Activated CD8-positive, alpha-beta memory T cell treated with anti-CD3 and anti-CD28 coated beads, Interleukin-2, amount 50 U/mL, for 24 hours (primary cell): Measurements from ENCODE around the gene KNDC1.

Source experiments
- DNase-seq: peaks from one replicate; pipeline ENCODE4 v3.0.0-alpha.2; 2020; ENCODE audit errors: extremely low read depth

Gene KNDC1

DNA sequence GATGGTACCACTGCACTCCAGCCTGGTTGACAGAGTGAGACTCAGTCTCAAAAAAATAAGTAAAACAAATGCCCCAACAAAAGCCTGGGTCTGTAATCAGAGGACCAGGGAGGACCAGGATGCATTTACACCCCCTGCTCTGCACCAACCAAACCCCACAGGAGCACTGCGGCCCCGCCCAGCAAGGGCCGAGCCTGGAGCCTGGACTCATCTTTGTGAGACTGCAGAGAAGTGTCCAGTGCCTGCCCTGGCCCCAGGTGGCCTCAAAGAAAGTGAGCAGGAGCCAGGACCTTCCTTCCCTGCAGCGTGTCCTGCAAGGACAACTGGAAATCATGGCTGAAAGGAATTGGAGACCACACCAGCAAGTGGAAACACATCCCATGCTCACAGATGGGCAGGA, 31.6 kb downstream of the KNDC1 start:
- no peak for DNase-seq

DNA sequence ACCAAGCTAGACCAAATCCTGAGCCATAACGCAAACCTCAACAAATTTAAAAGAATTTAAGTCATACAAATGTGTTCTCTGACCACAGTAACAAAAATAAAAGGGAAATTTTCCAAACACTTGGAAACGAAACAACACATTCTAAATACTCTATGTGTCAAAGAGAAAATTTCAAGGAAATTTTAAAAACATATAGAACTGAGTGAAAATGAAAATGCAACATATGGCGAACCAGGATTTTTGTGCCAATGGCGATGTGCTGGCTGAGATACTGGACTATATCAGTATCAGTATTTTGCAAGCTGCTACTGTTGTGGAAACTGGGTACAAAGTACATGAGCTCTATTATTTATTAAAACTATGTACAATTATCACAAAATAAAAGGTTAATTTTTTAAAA, 34.1 kb downstream of the KNDC1 start:
- no peak for DNase-seq

DNA sequence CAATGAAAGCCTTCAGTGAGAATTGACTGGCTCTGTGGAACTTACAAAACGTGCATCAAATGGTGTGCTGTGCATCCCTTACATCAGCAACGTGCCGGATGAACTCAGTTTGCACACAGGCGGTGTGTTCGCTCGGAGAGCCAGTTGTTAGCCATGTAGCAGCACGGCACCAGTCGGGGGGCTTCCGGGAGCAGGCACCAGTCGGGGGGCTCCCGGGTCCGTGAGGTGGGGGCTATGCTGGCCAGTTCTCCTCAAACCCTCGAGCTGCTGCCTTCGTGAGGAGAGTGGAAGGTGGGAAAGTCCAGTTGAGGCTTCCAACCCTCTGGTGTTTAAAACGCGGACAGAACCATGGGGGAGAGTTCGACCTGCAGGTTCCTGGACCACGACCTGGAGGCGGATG, 35.1 kb downstream of the KNDC1 start:
- no peak for DNase-seq

DNA sequence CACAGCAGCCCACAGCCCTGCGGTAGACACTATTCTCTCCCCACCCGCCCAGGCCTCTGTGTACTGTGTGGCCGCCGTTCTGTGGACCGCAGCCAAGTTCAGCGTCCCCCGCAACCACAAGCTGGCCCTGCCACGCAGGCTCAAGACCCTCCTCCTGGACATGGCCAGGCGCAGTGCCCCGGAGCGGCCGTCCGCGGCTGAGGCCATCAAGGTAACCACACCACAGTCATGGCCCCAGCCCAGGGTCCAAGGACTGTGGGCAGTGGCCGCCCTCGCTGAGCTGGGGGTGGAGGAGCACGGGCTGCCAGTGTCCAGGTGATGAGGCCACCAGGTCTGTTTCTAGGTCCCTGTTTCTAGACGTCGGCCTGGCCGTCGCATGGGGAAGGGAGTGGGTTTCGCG, 35.6 kb downstream of the KNDC1 start:
- DNase-seq: no peak

DNA sequence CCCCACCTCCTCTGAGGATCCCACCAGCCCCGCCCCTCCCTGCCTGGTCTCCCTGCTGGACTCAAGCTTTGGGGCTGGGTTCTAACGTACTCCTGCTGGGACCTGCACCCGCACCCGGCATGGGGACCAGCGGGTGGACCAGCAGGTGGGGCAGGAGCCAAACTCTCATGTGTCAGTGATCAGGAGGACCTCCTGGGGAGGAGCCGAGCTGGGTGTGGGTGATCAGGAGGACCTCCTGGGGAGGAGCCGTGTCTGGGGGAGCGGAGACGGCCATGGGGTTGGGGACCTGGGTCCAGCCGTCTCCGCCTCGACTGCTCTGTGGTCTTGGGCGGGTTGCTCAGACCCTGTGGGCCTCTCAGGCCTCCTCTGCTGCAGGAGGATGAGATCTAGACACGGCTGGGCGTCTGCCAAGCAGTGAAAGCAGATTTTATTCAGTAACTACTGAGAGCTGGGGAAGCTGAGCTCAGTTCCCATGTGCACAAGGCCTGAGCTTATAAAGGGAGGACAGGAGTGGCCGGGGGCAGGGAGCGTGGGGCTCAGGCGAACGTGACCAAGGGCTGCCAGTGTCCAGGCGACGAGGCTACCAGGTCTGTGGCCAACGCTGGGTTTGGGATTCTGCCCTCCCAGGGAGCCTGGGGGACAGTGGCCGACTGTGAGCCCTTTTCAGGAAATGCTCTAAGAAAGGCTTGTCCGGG, 36.3 kb downstream of the KNDC1 start:
- DNase-seq: no peak

DNA sequence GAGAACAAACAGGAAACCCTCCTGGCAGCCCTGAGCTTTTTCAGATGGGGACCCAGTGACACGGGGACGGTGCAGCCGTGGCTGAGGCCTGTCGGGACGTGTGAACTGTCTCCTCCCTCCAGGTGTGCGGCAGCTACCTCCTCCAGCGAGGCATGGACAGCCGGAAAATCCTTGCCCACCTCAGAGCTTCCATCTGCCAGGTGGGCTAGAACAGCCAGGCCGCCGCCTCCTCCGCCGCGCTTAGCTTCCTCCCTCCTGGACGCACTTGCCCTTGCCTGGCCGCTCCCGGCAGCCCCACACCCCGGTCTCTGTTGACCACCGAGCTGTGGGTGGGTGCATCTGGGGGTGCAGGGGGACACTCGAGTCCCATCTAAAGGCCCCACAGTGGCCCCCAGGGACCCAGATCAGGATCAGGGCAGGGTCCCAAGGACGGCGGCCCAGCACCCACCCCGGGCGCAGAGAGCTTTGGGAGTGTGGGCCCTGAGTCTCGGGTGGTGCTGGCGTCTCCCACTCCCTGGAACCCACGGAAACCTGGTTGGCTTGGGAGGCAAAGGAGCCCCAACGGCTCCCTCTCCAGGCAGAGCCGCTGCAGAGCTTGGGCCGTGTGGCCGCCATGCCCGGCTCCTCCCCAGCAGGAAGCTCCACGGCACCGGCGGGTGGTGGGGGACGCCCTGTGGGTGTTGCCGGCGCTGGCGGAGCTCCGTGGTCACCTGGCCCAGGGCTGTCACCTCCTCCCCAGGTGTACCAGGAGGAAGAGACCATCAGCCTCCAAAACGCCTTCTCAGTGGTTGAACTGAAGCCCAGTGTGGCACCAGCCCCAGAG, 37.1 kb downstream of the KNDC1 start:
- DNase-seq: no peak

DNA sequence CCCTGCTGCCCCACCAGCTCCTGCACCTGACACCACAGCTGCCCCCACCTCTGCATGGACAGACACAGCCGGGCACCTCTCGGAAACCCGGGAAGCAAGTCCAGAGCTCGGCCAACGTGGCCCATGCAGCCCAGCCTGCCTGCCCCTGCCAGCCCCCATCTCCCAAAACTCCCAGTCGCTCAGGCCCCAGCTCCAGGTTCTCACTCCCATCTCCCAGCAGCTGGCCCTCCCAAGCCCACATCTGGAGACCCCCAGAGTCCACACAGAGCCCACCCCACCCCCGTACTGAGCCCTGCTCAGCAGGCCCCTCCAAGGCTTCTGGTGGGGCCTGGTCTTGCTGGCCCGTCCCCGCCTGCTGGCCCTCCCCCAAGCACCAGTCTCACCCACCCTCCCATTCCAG, 37.8 kb downstream of the KNDC1 start:
- DNase-seq: no peak

DNA sequence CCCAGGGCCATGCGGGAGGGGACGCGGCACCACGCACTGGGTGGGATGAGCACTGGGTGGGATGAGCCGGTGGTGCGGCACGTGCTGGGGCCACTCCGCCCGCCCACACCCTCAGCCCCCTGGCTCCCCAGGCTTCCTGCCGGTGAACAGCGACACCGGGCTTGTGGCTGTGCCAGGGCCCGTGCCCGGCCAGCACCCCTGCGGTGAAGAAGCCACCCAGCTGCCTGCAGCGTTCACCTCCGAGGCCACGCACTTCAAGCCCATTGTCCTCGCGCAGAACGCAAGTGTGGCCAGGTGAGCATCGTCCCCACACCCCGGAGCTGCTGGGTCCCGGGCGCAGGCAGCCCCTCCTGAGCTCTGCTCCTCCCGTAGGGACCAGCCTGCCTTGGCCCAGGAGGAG, 38.2 kb downstream of the KNDC1 start:
- DNase-seq: no peak

DNA sequence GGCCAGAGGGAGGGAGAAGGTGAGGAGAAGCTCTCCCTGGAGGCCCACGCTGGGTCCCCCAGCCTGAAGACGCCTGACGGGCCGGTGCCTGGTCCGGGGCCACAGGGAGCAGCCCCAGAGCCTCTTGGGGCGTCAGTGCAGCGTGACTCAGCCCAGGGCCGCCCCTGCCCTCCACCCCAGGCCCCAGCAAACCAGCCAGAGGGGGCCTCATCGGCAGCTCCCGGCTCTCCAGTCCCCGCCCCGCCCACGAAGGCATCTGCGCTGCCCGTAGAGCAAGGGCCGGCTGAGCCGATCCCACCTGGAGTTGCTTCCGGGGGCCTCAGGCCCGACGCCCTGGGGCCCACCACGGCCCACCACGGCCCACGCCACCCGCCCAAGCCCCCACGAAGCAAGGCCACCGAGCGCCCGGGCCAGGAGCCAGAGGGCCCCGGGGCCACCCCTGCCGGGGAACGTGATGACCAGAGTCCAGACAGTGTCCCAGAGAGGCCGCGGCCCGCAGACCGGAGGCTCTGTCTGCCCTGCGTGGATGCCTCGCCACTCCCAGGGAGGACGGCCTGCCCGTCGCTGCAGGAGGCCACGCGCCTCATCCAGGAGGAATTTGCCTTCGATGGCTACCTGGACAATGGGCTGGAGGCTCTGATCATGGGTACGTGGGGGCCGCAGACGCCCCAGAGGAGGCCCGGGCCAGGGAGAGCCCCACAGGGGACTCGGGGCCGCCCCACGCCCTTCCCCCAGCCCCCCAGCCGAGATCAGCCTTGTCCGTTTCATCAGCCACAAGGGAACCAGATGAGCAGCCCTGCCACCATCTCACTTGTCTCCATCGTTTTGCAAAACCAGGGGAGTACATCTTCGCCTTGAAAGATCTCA, 38.8 kb downstream of the KNDC1 start:
- DNase-seq: no peak

DNA sequence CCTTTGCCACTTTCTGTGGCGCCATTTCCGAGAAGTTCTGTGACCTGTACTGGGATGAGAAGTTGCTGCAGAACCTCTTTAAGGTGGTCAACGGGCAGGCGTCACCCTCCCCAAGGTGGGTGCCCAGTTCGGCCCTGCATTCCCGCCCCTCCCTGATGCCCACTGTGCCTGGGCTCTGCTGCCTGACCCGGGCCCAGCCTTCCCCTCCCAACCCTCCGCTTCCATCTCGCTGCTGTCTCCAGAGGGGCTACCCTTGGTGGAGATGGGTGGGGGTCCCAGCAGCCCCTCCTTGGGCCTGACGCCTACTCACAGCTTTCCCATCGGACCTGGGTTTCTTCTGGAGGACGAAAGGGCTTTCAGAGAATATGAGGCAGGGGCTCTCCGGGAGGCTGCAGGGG, 39.5 kb downstream of the KNDC1 start:
- no peak for DNase-seq

DNA sequence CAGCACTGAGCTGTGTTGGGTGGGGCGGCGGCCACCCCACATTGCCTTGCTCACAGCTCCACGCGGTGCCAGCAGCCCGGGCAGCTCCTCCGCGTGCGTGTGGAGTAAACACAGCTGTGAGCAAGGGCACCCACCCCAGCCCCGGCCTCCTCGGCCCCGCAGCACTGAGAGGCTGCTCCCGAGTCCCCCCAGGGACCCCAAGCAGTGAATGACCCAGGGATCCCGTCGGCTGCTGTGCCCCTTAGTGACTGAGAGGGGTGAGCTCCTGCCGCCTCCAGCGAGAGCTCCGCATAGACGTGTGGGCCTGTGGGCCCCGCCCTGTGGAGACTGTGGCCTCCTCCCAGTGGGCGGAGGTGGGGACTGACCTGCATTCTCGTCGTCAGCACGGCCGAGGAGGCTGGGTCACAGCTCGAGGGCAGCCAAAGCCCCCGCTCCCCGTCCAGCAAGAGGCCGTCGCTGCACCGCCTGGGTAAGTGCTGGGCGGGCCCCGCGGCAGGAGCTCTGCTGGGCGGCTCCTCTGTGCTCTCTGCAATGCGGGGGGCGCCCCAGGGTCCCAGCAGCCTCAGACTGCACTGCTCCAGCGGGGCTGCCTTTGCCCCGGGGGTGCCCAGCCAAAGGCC, 40.1 kb downstream of the KNDC1 start:
- no peak for DNase-seq

DNA sequence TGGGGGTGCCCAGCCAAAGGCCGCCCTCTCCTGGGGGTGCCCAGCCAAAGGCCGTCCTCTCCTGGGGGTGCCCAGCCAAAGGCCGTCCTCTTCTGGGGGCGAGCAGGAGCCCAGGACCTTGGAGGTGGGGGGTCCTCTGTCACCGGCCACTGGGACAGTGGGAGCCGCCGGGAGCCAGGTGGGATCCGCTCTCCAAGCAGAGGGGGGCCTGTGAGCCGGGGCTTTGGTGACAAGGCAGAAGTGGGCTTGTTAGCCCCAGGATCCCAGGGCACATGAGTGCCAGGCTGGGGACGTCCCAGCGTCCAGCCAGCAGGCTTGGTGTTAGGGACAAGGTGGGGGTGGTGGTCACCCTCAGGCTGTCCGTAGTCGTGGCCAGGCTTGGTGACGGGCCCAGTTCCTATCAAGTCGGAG, 40.6 kb downstream of the KNDC1 start:
- no peak for DNase-seq

DNA sequence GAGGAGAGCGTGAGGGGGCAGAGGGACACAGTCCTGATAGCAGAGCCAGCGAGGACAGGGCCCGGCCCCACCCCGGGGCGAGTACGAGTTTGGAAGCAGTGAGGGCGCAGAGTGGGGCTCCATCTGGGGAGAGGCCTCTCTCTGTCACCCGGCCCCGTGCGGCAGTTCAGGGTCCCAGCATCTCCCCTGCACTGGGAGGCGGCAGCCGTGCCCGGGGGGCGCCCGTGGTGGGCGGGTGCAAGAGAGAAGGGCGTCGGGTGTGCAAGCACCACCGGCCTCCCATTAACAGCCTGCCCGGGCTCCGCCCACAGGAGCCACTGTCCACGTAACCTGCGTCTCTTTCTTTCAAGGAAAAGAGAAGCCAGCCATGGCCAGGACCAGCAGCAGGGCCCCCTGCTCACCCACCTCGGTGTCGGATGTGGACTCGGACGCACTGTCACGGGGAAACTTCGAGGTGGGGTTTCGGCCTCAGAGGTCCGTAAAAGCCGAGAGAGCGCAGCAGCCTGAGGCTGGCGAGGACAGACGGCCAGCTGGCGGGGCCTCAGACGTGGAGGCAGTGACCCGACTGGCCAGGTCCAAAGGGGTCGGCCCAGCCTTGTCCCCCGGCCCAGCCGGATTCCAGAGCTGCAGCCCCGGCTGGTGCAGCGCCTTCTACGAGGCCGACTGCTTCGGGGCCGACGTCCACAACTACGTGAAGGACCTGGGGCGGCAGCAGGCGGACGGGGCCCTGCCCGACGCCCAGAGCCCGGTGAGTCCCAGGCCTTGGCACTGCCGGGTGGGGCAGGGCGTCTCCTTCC, 41.3 kb downstream of the KNDC1 start:
- no peak for DNase-seq

DNA sequence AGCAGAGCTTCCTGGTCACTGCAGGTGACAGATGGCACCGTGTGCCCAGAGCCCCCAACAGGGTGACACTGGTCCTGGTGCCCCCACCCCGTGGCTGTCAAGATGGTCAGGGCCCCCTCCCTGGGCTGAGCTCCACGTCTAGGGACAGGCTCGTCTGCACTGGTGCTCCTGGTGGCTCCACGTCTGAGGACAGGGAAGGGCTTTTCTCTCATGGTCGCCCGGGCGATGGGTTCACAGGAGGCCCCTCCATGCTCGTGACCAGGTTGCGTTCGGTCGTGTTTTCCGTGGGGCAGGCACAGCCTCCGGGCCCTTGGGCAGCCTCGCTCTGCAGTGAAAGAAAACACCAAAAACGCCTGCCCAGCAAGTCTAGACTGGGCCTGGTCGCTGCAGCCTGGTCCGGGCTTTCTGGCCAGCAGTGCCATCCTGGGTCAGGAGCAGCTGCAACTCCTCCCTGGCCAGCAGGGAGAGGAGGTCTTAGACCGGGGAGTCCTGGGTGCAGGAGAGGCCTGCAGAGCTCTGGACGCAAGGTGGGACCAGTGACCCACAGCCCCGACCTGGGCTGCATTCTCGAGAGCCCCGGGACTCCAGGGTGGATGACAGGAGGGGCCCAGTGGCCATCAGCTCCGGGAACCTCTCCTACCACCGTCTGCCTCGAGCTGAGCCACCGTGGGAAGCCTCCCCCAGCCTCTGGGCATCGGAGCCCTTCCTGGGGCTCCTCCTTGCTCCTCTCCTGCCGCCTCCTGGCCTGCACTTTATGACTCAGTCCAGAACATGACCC, 42.1 kb downstream of the KNDC1 start:
- no peak for DNase-seq

DNA sequence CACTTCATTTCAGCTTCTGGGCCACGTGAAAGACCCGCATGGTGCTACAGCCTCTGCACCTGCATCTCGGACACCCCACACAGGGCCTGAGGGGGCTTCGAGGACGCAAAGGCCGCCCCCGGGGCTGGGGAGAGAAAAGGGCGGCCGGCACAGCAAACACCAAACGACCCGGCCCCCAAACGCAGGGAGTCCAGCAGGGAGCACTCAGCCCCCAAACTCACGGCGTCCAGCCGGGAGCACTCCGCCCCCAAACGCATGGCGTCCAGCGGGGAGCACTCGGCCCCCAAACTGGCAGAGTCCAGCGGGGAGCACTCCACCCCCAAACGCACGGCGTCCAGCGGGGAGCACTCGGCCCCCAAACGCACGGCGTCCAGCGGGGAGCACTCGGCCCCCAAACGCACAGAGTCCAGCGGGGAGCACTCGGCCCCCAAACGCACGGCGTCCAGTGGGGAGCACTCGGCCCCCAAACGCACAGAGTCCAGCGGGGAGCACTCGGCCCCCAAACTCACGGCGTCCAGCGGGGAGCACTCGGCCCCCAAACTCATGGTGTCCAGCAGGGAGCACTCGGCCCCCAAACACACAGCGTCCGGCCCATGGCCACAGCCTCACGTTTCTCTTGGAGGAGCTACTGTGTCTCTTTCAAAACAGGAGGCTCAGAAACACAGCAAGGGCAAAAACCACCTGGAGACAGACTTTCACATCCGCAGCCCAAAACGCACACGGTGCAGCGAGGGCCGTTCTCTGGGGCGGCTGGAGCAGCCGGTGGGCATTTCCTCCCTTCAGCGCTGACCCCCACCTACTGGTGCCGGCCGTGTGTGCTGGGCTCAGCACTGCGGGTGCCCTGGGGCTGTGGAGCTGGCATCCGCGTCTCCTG, 43.0 kb downstream of the KNDC1 start:
- DNase-seq: no peak

DNA sequence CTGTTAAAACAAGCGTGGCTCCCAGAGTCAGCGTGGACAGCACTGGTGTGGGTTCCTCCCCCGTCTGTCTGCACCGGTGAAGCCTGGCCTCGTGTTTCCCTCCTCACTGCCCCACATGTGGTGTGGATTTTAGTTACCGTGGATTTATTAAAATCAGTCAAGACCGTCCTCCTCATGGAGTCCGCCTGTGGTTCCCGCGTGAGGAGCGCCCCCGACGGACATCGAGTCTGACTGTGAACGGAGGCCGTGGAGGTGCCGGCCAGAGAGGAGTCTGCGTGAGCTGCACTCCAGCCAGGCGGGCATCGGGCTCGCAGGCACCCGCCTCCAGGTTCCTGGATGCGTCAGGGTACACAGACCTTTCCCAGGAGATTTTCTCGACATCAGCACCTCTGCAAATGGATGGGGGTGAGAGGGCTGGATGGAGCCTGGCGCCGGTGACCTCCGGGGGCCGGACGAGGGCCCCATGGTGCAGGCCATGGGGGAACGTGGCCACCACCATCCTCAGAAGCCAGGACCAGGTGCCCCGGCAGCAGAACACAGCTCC, 43.7 kb downstream of the KNDC1 start:
- no peak for DNase-seq

DNA sequence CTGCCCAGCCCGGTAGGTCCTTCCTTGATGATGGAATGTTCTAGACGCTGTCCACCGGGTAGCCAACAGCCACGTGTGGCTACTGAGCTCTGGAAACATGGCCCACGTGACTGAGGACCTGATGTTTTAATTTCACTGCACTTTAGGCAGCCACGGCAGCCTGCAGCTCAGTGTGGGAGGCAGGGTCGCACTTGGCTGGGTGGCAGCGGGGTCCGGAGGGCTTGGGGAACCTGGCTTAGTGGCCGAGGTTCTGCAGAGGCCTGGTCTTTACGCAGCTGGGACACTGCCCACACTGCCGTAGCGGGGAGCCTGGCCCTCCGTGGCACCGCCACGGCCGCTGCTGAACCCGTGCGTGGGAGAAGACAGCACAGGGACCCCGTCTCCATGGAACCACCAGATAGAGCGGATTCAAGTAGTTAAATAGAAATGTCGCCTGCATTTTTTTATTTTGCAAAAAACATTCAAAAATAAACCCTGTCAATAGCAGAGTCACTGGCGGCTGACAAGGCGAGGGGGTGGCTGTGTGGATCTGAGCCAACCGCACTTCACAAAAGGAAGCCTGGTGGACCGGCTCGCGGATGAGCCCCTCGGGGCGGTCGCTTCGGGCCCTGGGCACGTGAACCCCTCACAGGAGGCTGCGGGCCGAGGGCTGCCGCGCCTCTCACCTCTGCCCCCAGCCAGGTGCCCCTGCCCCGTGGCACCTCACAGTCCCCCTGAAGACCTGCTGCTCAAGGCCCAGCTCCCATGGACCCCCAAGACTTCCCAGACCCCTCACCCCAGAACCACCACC, 44.4 kb downstream of the KNDC1 start:
- no peak for DNase-seq

DNA sequence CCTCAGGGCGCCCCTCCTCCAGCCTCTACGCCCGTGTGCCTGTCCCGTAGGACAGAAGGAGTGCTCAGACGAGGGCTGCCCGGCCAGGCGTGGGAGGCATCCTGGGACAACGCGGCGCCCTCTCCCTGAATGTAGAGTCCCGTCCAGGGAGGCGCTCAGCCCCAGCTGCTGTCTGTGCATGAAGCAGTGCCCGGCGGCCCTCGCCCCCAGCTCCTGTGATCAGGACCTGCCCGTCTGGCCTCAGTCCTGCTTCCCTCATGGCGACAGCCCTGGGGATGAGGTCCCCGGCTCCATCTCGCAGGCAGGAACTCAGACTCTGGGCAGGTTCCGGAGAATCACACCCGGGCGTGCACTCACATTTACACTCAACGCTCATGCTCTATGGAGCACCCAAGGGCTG, 45.1 kb downstream of the KNDC1 start:
- no peak for DNase-seq
